PC-3 (cell line): Measurements from ENCODE around the gene DISP3. TPM values are rescaled to one million over a fixed set of nuclear protein-coding genes. Genes with fewer than 3 reads are reported as not detected.
A peak's percentile ranks its signal among the peaks of the same experiment; 100 is the strongest.

ENCODE experiments used
- ATAC-seq: fragments of 200-7000 bp; cut with Tn5 transposase; 2 replicates; pipeline ENCODE4 v1.9.1; 2020; ENCODE audit warnings: mild to moderate bottlenecking, moderate library complexity
- BruUV-seq: library from RNA; stranded (reverse); fragments of 400-500 nt; replicated peaks from 2 replicates; lab custom pipeline; 2021; lab: Mats Ljungman, UMichigan
- CTCF ChIA-PET: fragments of 300-600 bp; sonication (Branson Sonifier 250); formaldehyde crosslinking; loops from one replicate; lab custom pipeline; 2022; ENCODE audit warnings: antibody characterized with exemption; lab: Charles Lee
- POLR2A ChIA-PET: fragments of 300-600 bp; sonication (Branson Sonifier 250); formaldehyde crosslinking; loops from one replicate; lab custom pipeline; 2022; ENCODE audit warnings: antibody characterized with exemption; ENCODE audit not compliant: unreplicated experiment; lab: Charles Lee
- DNase-seq: peaks from one replicate; pipeline ENCODE4 v3.0.0-alpha.2; 2015
- H2AFZ ChIP-seq: fragments of 300-600 bp; sonication (generic); 2 replicates; pipeline ENCODE4 v1.6.0; 2016; ENCODE audit warnings: antibody characterized with exemption, low read length
- H3F3A ChIP-seq: fragments of 300-600 bp; sonication (generic); one replicate; pipeline ENCODE4 v1.6.0; 2017; ENCODE audit warnings: antibody characterized with exemption, low read length, control low read depth, mild to moderate bottlenecking; ENCODE audit not compliant: unreplicated experiment
- H3K27ac ChIP-seq: fragments of 300-600 bp; sonication (generic); 2 replicates; pipeline ENCODE4 v1.5.1; 2016; ENCODE audit warnings: mild to moderate bottlenecking, low read length
- H3K27me3 ChIP-seq: fragments of 300-600 bp; sonication (generic); 2 replicates; pipeline ENCODE4 v1.6.1; 2016; ENCODE audit warnings: low read length, mixed read lengths
- H3K36me3 ChIP-seq: fragments of 300-600 bp; sonication (generic); 2 replicates; pipeline ENCODE4 v1.6.1; 2016; ENCODE audit warnings: low read depth, mixed run types, low read length, mixed read lengths
- H3K4me1 ChIP-seq: fragments of 300-600 bp; sonication (generic); 2 replicates; pipeline ENCODE4 v1.5.1; 2016; ENCODE audit warnings: low read length; ENCODE audit not compliant: insufficient read depth
- H3K4me2 ChIP-seq: fragments of 300-600 bp; sonication (generic); 2 replicates; pipeline ENCODE4 v1.6.0; 2016; ENCODE audit warnings: low read length
- H3K4me3 ChIP-seq: fragments of 300-600 bp; sonication (generic); 2 replicates; pipeline ENCODE4 v1.5.1; 2016; ENCODE audit warnings: mild to moderate bottlenecking, low read length, mixed read lengths
- H3K79me2 ChIP-seq: fragments of 300-600 bp; sonication (generic); 2 replicates; pipeline ENCODE4 v1.6.1; 2017; ENCODE audit warnings: low read length, mixed read lengths
- H3K9ac ChIP-seq: fragments of 300-600 bp; sonication (generic); 2 replicates; pipeline ENCODE4 v1.6.0; 2016; ENCODE audit warnings: mild to moderate bottlenecking, low read length
- H3K9me2 ChIP-seq: fragments of 300-600 bp; sonication (generic); replicated peaks from 2 replicates; pipeline ENCODE4 v1.6.1; 2016; ENCODE audit warnings: mixed run types, low read length, mixed read lengths
- H3K9me3 ChIP-seq: fragments of 300-600 bp; sonication (generic); 2 replicates; pipeline ENCODE4 v1.6.1; 2016; ENCODE audit warnings: low read length, mixed read lengths
- H4K20me1 ChIP-seq: fragments of 300-600 bp; sonication (generic); 2 replicates; pipeline ENCODE4 v1.6.1; 2016; ENCODE audit warnings: low read length, mixed read lengths
- CTCF ChIP-seq: fragments of 300-600 bp; sonication (generic); conservative IDR thresholded peaks from 2 replicates; pipeline ENCODE4 v1.5.1; 2017; ENCODE audit warnings: antibody characterized with exemption, low read depth, mild to moderate bottlenecking, low read length
- EZH2 ChIP-seq: fragments of 300-600 bp; sonication (generic); IDR thresholded peaks from one replicate; pipeline ENCODE4 v1.6.1; 2017; ENCODE audit warnings: antibody characterized with exemption, mild to moderate bottlenecking, low read length; ENCODE audit not compliant: unreplicated experiment
- EZH2phosphoT487 ChIP-seq: fragments of 300-600 bp; sonication (generic); IDR thresholded peaks from 2 replicates; pipeline ENCODE4 v1.6.1; 2018; ENCODE audit warnings: mild to moderate bottlenecking, antibody characterized with exemption, low read length, borderline replicate concordance
- intact Hi-C: fragments of 100-400 bp; cut with micrococcal nuclease; formaldehyde crosslinking; loops from 2 replicates; pipeline ENCODE4 v1.9.0; 2023
- total RNA-seq: library from RNA; depleted of rRNA; stranded (reverse); fragments of >200 nt; gene quantifications from 2 replicates; pipeline ENCODE4 v1.2.3, GENCODE V29; 2014

Gene DISP3
- total RNA-seq, 1 experiment from 2014 or later: 0.40 TPM

DNA sequence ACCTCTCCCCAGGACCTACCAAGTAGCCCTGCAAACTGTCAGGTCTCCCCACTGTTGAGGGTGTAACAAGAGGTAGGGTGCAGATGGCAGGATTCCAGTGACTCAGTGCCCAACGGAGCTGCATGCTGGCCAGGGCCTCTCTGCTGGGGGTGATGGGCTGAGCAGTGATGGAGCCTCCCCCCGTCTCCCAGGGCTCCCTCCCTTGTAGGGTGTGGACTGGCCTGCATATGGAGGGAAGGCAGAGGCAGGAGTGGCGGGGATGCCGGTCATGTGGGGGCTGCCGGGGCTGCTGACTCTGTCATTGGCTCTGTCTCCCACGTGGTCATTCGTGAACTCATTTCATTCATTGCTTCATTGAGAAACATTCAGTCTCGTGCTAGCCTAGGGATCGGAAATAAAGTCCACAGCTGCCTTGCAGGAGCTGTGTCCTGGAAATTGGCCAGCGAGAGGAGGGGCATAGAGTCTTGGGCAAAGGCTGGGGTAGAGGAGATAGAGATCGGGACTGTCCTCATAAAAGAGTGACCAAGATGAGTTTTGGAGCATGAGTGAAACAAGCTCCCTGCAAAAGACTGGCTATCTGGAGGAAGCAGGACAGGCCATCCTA, 22.9 kb upstream of the DISP3 start:
- Histone ChIP-seq H3K4me3 (no peak overlapping the region), H3K4me1 (no peaks in the 10 kb centered on the region), H3K9me2 (no peaks in the 10 kb centered on the region), H3F3A (no peaks in the 10 kb centered on the region), H3K27me3 (peaks cover 52% of the 10 kb centered on the region), H3K9me3 (no peaks in the 10 kb centered on the region), H3K4me2 (no peak overlapping the region), H3K79me2 (no peaks in the 10 kb centered on the region), H3K9ac (no peak overlapping the region), H2AFZ (no peak overlapping the region), H4K20me1 (no peaks in the 10 kb centered on the region), H3K27ac (no peak overlapping the region), H3K36me3 (no peaks in the 10 kb centered on the region)
- intact Hi-C loops: no loop called here
- no peak for ATAC-seq
- ChIA-PET CTCF (no interaction called here), POLR2A (no interaction called here)
- no TSS peak for BruUV-seq
- TF ChIP-seq EZH2: no peak
- TF ChIP-seq CTCF: no peak
- TF ChIP-seq EZH2phosphoT487: no peak
- no peak for DNase-seq

DNA sequence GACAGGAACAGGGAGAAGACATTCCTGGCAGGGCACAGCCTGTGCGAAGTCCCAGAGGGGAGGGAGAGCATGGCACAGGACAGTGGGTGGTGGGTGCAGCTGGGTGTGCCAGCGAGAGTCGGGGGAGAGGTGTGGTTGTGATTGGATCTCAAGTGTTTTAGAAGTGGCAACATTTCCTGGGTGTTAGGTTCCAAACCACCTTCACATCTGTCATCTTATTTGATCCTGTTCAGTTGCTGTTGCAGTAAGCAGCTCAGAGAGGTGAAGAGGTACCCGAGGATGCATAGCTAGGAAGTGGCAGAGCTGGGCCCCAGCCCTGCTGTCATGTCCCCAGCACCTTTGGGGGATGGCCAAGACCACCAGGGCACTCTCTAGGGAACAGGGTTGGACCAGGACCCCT, 22.0 kb upstream of the DISP3 start:
- ChIA-PET CTCF (no interaction called here), POLR2A (no interaction called here)
- Histone ChIP-seq H3K9ac (no peak overlapping the region), H3F3A (no peaks in the 10 kb centered on the region), H3K79me2 (no peaks in the 10 kb centered on the region), H2AFZ (no peak overlapping the region), H3K36me3 (no peaks in the 10 kb centered on the region), H4K20me1 (no peaks in the 10 kb centered on the region), H3K9me3 (no peaks in the 10 kb centered on the region), H3K4me1 (no peaks in the 10 kb centered on the region), H3K4me2 (no peak overlapping the region), H3K27ac (no peak overlapping the region), H3K9me2 (no peaks in the 10 kb centered on the region), H3K27me3 (peaks cover 59% of the 10 kb centered on the region), H3K4me3 (no peak overlapping the region)
- DNase-seq (no peak), ATAC-seq (no peak)
- no TSS peak for BruUV-seq
- TF ChIP-seq EZH2: no peak
- no peak for TF ChIP-seq CTCF
- TF ChIP-seq EZH2phosphoT487: no peak
- intact Hi-C loops: no loop called here

GRCh38 chr1:11458811-11459275, 20.1 kb upstream of the DISP3 start:
- no TSS peak for BruUV-seq
- H3K4me2 ChIP-seq: no peak overlapping the region
- intact Hi-C loops: no loop called here
- peak; percentile 14 for DNase-seq
- CTCF ChIA-PET: no interaction called here
- H3K9me2 ChIP-seq: no peaks in the 10 kb centered on the region
- no peaks in the 10 kb centered on the region for H3K36me3 ChIP-seq
- H3K9me3 ChIP-seq: no peaks in the 10 kb centered on the region
- TF ChIP-seq EZH2 (no peak), CTCF (no peak), EZH2phosphoT487 (no peak)
- H3K4me3 ChIP-seq: no peak overlapping the region
- no peak overlapping the region for H3K9ac ChIP-seq
- no peak for ATAC-seq
- H4K20me1 ChIP-seq: no peaks in the 10 kb centered on the region
- no peak overlapping the region for H2AFZ ChIP-seq
- H3K4me1 ChIP-seq: no peaks in the 10 kb centered on the region
- H3K27ac ChIP-seq: no peak overlapping the region
- H3F3A ChIP-seq: no peaks in the 10 kb centered on the region
- peaks cover 73% of the 10 kb centered on the region for H3K27me3 ChIP-seq
- POLR2A ChIA-PET: no interaction called here
- H3K79me2 ChIP-seq: no peaks in the 10 kb centered on the region
